WI38 (cell line): Measurements from ENCODE around the gene PBX1.

Source experiments
- H3K4me3 ChIP-seq: 2 replicates; pipeline ENCODE4 v1.5.1; 2011; ENCODE audit warnings: low read depth, mild to moderate bottlenecking, control low read depth, low read length
- TF ChIP-seq, protein P1 (sequence below): IDR thresholded peaks from 2 replicates; pipeline ENCODE4 v1.5.1; 2012; ENCODE audit warnings: low read depth, mild to moderate bottlenecking, control low read depth, low read length

Gene PBX1

DNA sequence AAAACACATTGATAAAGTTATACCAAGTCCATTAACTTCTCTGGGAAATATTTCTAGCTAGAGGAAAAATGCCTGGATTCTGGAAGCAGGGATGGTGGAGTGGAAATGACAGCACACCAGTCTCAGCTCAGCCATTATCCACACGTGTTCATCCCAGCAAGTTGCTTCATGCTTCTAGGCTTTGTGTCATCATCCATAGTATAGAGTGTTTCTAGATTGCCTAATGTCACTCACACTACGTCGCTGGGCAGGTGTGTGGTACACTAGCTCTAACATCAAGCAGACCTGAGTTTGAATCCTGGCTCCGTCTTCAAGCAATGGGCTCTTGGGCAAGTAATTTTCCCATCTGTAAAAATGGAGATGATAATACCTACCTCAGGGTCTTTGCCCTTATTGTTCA, 326.3 kb downstream of the PBX1 start:
- TF ChIP-seq, protein P1, sequence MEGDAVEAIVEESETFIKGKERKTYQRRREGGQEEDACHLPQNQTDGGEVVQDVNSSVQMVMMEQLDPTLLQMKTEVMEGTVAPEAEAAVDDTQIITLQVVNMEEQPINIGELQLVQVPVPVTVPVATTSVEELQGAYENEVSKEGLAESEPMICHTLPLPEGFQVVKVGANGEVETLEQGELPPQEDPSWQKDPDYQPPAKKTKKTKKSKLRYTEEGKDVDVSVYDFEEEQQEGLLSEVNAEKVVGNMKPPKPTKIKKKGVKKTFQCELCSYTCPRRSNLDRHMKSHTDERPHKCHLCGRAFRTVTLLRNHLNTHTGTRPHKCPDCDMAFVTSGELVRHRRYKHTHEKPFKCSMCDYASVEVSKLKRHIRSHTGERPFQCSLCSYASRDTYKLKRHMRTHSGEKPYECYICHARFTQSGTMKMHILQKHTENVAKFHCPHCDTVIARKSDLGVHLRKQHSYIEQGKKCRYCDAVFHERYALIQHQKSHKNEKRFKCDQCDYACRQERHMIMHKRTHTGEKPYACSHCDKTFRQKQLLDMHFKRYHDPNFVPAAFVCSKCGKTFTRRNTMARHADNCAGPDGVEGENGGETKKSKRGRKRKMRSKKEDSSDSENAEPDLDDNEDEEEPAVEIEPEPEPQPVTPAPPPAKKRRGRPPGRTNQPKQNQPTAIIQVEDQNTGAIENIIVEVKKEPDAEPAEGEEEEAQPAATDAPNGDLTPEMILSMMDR = no peak
- no peak overlapping the region for H3K4me3 ChIP-seq

GRCh38 chr1:164886101-164886500, 327.1 kb downstream of the PBX1 start:
- TF ChIP-seq, protein P1 = no peak
- H3K4me3 ChIP-seq = no peak overlapping the region

GRCh38 chr1:164891615-164892014, 332.6 kb downstream of the PBX1 start:
- H3K4me3 ChIP-seq = no peak overlapping the region
- TF ChIP-seq, protein P1 = no peak

GRCh38 chr1:164895026-164895912, 336.3 kb downstream of the PBX1 start:
- no peak overlapping the region for H3K4me3 ChIP-seq
- TF ChIP-seq, protein P1 = no peak

GRCh38 chr1:164901031-164901430, 342.0 kb downstream of the PBX1 start:
- TF ChIP-seq, protein P1 = no peak
- H3K4me3 ChIP-seq = no peak overlapping the region
